Fibroblast of lung (primary cell): Measurements from ENCODE around the gene ANAPC2. TPM values are rescaled to one million over a fixed set of nuclear protein-coding genes. Genes with fewer than 3 reads are reported as not detected.

ENCODE experiments used
- DNase-seq, 2 donors: peaks; one replicate each; pipeline versions ENCODE4 v3.0.0 to v3.0.0-alpha.2; 2010; ENCODE audit warnings: low read depth in 2 of 2
- H2AFZ ChIP-seq: 2 replicates; pipeline ENCODE4 v1.5.1; 2012; ENCODE audit warnings: low read length, control low read depth, inconsistent platforms
- H3K27ac ChIP-seq: 2 replicates; pipeline ENCODE4 v1.5.1; 2011; ENCODE audit warnings: low read length, control low read depth; ENCODE audit not compliant: insufficient read depth
- H3K27me3 ChIP-seq: 2 replicates; pipeline ENCODE4 v1.5.1; 2011; ENCODE audit warnings: mild to moderate bottlenecking, low read length; ENCODE audit not compliant: control insufficient read depth, insufficient read depth
- H3K36me3 ChIP-seq: 2 replicates; pipeline ENCODE4 v1.5.1; 2011; ENCODE audit warnings: low read length; ENCODE audit not compliant: control insufficient read depth, insufficient read depth
- H3K4me1 ChIP-seq: 2 replicates; pipeline ENCODE4 v1.5.1; 2011; ENCODE audit warnings: low read length; ENCODE audit not compliant: control insufficient read depth, insufficient read depth; ENCODE audit errors: extremely low read depth
- H3K4me2 ChIP-seq: 2 replicates; pipeline ENCODE4 v1.5.1; 2011; ENCODE audit warnings: low read length, control low read depth; ENCODE audit not compliant: insufficient read depth; ENCODE audit errors: extremely low read depth
- H3K4me3 ChIP-seq, 4 experiments: fragments of 200-600 bp in 1 of 4; sonication (generic) in 1 of 4; replicated peaks in 1 of 4; 2 replicates each; pipeline ENCODE4 v1.5.1; 2011 to 2016; ENCODE audit warnings: low read length in 4 of 4, low read depth in 3 of 4, mild to moderate bottlenecking in 3 of 4, control low read depth in 2 of 4, inconsistent platforms in 1 of 4, mixed read lengths in 1 of 4; ENCODE audit not compliant: insufficient read depth in 1 of 4; ENCODE audit errors: control extremely low read depth in 1 of 4
- H3K79me2 ChIP-seq: 2 replicates; pipeline ENCODE4 v1.5.1; 2012; ENCODE audit warnings: mild to moderate bottlenecking, low read length, inconsistent platforms; ENCODE audit not compliant: control insufficient read depth, insufficient read depth
- H3K9ac ChIP-seq: 2 replicates; pipeline ENCODE4 v1.5.1; 2011; ENCODE audit warnings: mild to moderate bottlenecking, low read length, control low read depth; ENCODE audit not compliant: insufficient read depth
- H3K9me3 ChIP-seq: 2 replicates; pipeline ENCODE4 v1.5.1; 2012; ENCODE audit warnings: low read depth, low read length; ENCODE audit not compliant: control insufficient read depth, insufficient read depth
- H4K20me1 ChIP-seq: 2 replicates; pipeline ENCODE4 v1.5.1; 2011; ENCODE audit warnings: low read length; ENCODE audit not compliant: control insufficient read depth, insufficient read depth; ENCODE audit errors: extremely low read depth
- EZH2 ChIP-seq: IDR thresholded peaks from 2 replicates; pipeline ENCODE4 v1.5.1; 2012; ENCODE audit warnings: low read length, control low read depth, mild to moderate bottlenecking; ENCODE audit errors: missing control alignments
- polyA plus RNA-seq, 2 donors: library from polyadenylated mRNA; depleted of rRNA in 1 of 2; stranded (reverse) in 1 of 2; unstranded in 1 of 2; fragments of >200 nt; gene quantifications; 2 replicates each; pipeline ENCODE4 v1.2.1, GENCODE V29; 2011 to 2012; ENCODE audit warnings: missing spikeins in 1 of 2
- total RNA-seq: library from RNA; depleted of rRNA; stranded (reverse); fragments of >200 nt; gene quantifications from 2 replicates; pipeline ENCODE4 v1.2.1, GENCODE V29; 2014
- TF ChIP-seq, protein P1 (sequence below), 2 donors: IDR thresholded peaks in 1 of 2; conservative IDR thresholded peaks in 1 of 2; 1 replicate in 1 of 2; 2 replicates in 1 of 2; pipeline ENCODE4 v1.5.1; 2011 to 2012; ENCODE audit warnings: low read length in 2 of 2, control low read depth in 1 of 2, inconsistent platforms in 1 of 2, low read depth in 1 of 2, mild to moderate bottlenecking in 1 of 2

ANAPC2 gene
- total and polyA plus RNA-seq, 2 donors (not counting 1 experiment from before 2014, with no cell fraction given) = 9.1 to 18.0 TPM

DNA sequence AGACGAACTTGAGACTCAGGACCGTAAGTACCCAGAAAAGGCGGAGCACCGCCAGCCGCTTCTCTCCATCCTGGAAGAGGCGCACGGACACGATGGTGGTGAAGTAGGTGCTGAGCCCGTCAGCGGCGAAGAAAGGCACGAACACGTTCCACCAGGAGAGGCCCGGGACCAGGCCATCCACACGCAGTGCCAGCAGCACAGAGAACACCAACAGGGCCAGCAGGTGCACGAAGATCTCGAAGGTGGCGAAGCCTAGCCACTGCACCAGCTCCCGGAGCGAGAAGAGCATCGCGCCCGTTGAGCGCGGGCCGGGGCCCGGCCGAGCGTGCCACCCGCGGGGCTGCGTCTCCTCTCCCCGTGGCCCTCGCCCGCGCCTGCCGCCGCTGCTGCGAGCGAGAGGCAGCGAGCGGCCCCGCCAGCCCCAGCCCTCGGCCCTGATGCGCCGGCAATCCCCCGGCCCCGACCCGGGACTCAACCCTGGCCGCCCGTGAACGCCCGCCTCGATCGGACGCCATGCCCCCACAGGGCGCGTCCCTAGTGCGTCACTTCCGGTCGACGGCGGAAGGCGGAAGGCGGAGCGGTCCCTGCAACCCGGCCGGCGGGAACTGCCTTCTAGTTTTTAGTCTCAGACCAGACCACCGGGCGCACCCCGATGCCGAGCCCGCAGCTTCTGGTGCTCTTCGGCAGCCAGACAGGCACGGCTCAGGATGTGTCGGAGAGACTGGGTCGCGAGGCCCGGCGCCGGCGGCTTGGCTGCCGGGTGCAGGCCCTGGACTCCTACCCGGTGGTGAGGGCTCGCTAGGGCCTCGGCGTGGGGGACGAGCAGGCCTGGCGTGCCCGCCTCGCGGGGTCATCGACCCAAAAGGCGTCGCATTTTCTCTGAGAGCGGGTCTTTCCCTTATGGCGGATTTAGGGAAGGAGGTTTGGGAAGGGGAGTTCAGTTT is 17.0 kb upstream of the ANAPC2 start, which contains the start of the genes NDOR1 and TMEM203:
TSS of gene NDOR1 (plus strand) at position 575 of the 944 bp plus-strand sequence. CDS start at position 653, 78 bp downstream.
TSS of gene TMEM203 (minus strand) at position 523 of the 944 bp plus-strand sequence. CDS start at position 289, 234 bp downstream.
- Histone ChIP-seq H3K4me2 (peak within 1 kb of the TSS; percentile 94), H3K4me3 (peak within 1 kb of the TSS; percentile 92 to 99 (median 97)), H3K9me3 (no peaks in the 10 kb centered on the region), H3K27me3 (no peaks in the 10 kb centered on the region), H3K9ac (peak within 1 kb of the TSS; percentile 93), H4K20me1 (no peaks in the 10 kb centered on the region), H3K4me1 (peaks cover 20% of the 10 kb centered on the region), H3K27ac (peak within 1 kb of the TSS; percentile 82), H3K36me3 (no peaks in the 10 kb centered on the region), H2AFZ (peak within 1 kb of the TSS; percentile 71), H3K79me2 (peaks cover 48% of the 10 kb centered on the region)
- DNase-seq = peak; percentile 78
- no peak for TF ChIP-seq EZH2
- TF ChIP-seq, protein P1, sequence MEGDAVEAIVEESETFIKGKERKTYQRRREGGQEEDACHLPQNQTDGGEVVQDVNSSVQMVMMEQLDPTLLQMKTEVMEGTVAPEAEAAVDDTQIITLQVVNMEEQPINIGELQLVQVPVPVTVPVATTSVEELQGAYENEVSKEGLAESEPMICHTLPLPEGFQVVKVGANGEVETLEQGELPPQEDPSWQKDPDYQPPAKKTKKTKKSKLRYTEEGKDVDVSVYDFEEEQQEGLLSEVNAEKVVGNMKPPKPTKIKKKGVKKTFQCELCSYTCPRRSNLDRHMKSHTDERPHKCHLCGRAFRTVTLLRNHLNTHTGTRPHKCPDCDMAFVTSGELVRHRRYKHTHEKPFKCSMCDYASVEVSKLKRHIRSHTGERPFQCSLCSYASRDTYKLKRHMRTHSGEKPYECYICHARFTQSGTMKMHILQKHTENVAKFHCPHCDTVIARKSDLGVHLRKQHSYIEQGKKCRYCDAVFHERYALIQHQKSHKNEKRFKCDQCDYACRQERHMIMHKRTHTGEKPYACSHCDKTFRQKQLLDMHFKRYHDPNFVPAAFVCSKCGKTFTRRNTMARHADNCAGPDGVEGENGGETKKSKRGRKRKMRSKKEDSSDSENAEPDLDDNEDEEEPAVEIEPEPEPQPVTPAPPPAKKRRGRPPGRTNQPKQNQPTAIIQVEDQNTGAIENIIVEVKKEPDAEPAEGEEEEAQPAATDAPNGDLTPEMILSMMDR (conservative IDR thresholded peaks at IDR 0.05 in 1 of 2, IDR thresholded peaks at IDR 0.05 in 1 of 2; ENCODE audit: low read depth in 1 of 2, low read length in 2 of 2) = no peak

DNA sequence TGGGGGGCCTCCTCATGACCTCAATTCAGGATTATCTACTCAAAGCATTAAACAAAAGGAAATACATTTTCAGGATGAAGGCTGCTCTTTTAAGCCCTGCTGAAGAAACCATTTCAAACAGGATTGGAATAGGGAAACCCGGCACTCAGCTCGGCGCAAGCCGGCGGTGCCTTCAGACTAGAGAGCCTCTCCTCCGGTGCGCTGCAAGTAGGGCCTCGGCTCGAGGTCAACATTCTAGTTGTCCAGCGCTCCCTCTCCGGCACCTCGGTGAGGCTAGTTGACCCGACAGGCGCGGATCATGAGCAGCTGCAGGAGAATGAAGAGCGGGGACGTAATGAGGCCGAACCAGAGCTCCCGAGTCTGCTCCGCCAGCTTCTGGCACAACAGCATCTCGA is 16.4 kb upstream of the ANAPC2 start:
- Histone ChIP-seq H3K27ac (peak overlapping the region; percentile 82), H3K4me1 (peaks cover 20% of the 10 kb centered on the region), H3K36me3 (no peaks in the 10 kb centered on the region), H4K20me1 (no peaks in the 10 kb centered on the region), H3K27me3 (no peaks in the 10 kb centered on the region), H3K4me2 (peak overlapping the region; percentile 89), H3K4me3 (peak overlapping the region; percentile 84 to 99 (median 97)), H2AFZ (peak overlapping the region; percentile 71), H3K9me3 (no peaks in the 10 kb centered on the region), H3K79me2 (peaks cover 48% of the 10 kb centered on the region), H3K9ac (peak overlapping the region; percentile 93)
- TF ChIP-seq, protein P1 (conservative IDR thresholded peaks at IDR 0.05 in 1 of 2, IDR thresholded peaks at IDR 0.05 in 1 of 2; ENCODE audit: low read depth in 1 of 2, low read length in 2 of 2) = no peak
- no peak for TF ChIP-seq EZH2
- no peak for DNase-seq

DNA sequence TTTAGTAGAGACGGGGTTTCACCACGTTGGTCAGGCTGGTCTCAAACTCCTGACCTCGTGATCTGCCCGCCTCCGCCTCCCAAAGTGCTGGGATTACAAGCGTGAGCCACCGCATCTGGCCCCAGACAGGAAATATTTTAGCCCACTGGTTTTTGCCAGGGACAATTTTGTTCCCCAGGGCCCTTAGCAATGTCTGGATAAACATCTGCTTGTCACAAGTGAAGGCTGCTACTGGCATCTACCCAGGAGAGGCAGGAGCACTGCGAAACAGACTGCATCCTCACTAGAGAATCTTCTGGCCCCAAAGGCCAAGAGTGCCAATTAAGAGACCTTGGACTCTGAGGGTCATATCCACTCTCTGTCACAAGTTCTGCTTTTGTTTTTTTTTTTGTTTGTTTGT is 14.6 kb upstream of the ANAPC2 start:
- H3K79me2 ChIP-seq = peaks cover 48% of the 10 kb centered on the region
- no peak for DNase-seq
- no peak overlapping the region for H2AFZ ChIP-seq
- H3K9me3 ChIP-seq = no peaks in the 10 kb centered on the region
- no peak overlapping the region for H3K27ac ChIP-seq
- H3K4me3 ChIP-seq = no peak overlapping the region
- no peaks in the 10 kb centered on the region for H3K27me3 ChIP-seq
- H3K9ac ChIP-seq = no peak overlapping the region
- TF ChIP-seq, protein P1 (conservative IDR thresholded peaks at IDR 0.05 in 1 of 2, IDR thresholded peaks at IDR 0.05 in 1 of 2; ENCODE audit: low read depth in 1 of 2, low read length in 2 of 2) = no peak
- no peak for TF ChIP-seq EZH2
- H3K4me2 ChIP-seq = no peak overlapping the region
- peaks cover 21% of the 10 kb centered on the region for H3K4me1 ChIP-seq
- H4K20me1 ChIP-seq = no peaks in the 10 kb centered on the region
- no peaks in the 10 kb centered on the region for H3K36me3 ChIP-seq
